Mesendoderm (in vitro differentiated cells): ENCODE measurements around the gene ARHGAP1.

Experiments
- DNase-seq: peaks from one replicate; pipeline ENCODE4 v3.0.0; 2013
- H2AK5ac ChIP-seq: 2 replicates; pipeline ENCODE4 v1.6.1; 2013; ENCODE audit warnings: low read length, inconsistent platforms
- H2BK120ac ChIP-seq: 2 replicates; pipeline ENCODE4 v1.6.1; 2013; ENCODE audit warnings: low read depth, mild to moderate bottlenecking, low read length, moderate library complexity, mixed read lengths
- H2BK15ac ChIP-seq: replicated peaks from 2 replicates; pipeline ENCODE4 v1.6.1; 2013; ENCODE audit warnings: low read depth, mild to moderate bottlenecking, moderate library complexity
- H2BK5ac ChIP-seq: 2 replicates; pipeline ENCODE4 v1.6.1; 2013; ENCODE audit warnings: low read length, inconsistent platforms
- H3K18ac ChIP-seq: 2 replicates; pipeline ENCODE4 v1.6.1; 2013; ENCODE audit warnings: mild to moderate bottlenecking, low read length, mixed read lengths
- H3K23ac ChIP-seq: one replicate; pipeline ENCODE4 v1.6.1; 2013; ENCODE audit warnings: low read length
- H3K27ac ChIP-seq: 2 replicates; pipeline ENCODE4 v1.5.1; 2013; ENCODE audit warnings: low read depth, mild to moderate bottlenecking, inconsistent platforms, low read length, moderate library complexity
- H3K27me3 ChIP-seq: 2 replicates; pipeline ENCODE4 v1.6.1; 2013; ENCODE audit warnings: low read length, control low read depth, mild to moderate bottlenecking, inconsistent platforms; ENCODE audit not compliant: insufficient read depth, poor library complexity
- H3K36me3 ChIP-seq: 2 replicates; pipeline ENCODE4 v1.6.1; 2013; ENCODE audit warnings: low read length, inconsistent platforms; ENCODE audit not compliant: control insufficient read depth, insufficient read depth
- H3K4ac ChIP-seq: one replicate; pipeline ENCODE4 v1.6.1; 2013; ENCODE audit warnings: low read depth, mild to moderate bottlenecking, low read length, moderate library complexity
- H3K4me1 ChIP-seq: 2 replicates; pipeline ENCODE4 v1.6.1; 2013; ENCODE audit warnings: low read depth, low read length, inconsistent platforms; ENCODE audit not compliant: control insufficient read depth
- H3K4me2 ChIP-seq: 2 replicates; pipeline ENCODE4 v1.6.1; 2013; ENCODE audit warnings: low read length
- H3K4me3 ChIP-seq: 2 replicates; pipeline ENCODE4 v1.5.1; 2013; ENCODE audit warnings: mild to moderate bottlenecking, low read length
- H3K56ac ChIP-seq: one replicate; pipeline ENCODE4 v1.6.1; 2013; ENCODE audit warnings: low read length
- H3K79me1 ChIP-seq: 2 replicates; pipeline ENCODE4 v1.6.1; 2013; ENCODE audit warnings: low read length, inconsistent platforms
- H3K79me2 ChIP-seq: 2 replicates; pipeline ENCODE4 v1.6.1; 2013; ENCODE audit warnings: mild to moderate bottlenecking, low read length; ENCODE audit not compliant: control insufficient read depth, insufficient read depth
- H3K9ac ChIP-seq: 2 replicates; pipeline ENCODE4 v1.6.1; 2013; ENCODE audit warnings: low read length, inconsistent platforms
- H4K5ac ChIP-seq: one replicate; pipeline ENCODE4 v1.6.1; 2013; ENCODE audit warnings: low read length
- H4K8ac ChIP-seq: one replicate; pipeline ENCODE4 v1.6.1; 2013; ENCODE audit warnings: low read depth, mild to moderate bottlenecking, control low read depth, low read length, moderate library complexity
- WGBS: extraction: QIAGEN DNeasy Blood & Tissue Kit; methylation state at CpG from one replicate; pipeline ENCODE4 v1.1.7; 2013; ENCODE audit warnings: low lambda C conversion rate, missing lambda C conversion rate; ENCODE audit not compliant: insufficient coverage; ENCODE audit errors: extremely low coverage; 5-methylcytosine and 5-hydroxymethylcytosine counted together

The ARHGAP1 gene

DNA sequence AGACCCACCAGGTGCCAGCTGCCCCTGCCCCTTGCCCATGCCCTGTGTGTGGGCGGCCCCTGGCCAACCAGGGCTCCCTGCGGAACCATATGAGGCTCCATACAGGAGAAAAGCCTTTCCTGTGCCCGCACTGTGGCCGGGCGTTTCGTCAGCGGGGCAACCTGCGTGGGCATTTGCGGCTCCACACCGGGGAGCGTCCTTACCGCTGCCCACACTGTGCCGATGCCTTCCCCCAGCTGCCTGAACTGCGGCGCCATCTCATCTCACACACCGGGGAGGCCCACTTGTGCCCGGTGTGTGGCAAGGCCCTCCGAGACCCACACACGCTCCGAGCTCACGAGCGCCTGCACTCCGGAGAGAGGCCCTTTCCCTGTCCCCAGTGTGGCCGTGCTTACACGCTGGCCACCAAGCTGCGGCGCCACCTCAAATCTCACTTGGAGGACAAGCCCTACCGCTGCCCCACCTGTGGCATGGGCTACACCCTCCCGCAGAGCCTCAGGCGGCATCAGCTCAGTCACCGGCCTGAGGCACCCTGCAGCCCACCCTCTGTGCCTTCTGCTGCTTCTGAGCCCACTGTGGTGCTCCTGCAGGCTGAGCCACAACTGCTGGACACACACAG is 4.8 kb upstream of the ARHGAP1 start:
- Histone ChIP-seq H4K8ac (no peak overlapping the region), H3K4me1 (peaks cover 2% of the 10 kb centered on the region), H3K4me2 (no peak overlapping the region), H3K27me3 (no peaks in the 10 kb centered on the region), H3K56ac (no peak overlapping the region), H3K79me1 (peaks cover 14% of the 10 kb centered on the region), H3K9ac (no peak overlapping the region), H2BK120ac (no peak overlapping the region), H3K23ac (no peak overlapping the region), H3K27ac (no peak overlapping the region), H3K18ac (no peak overlapping the region), H3K4ac (no peak overlapping the region), H4K5ac (no peak overlapping the region), H2BK5ac (no peak overlapping the region), H3K4me3 (no peak overlapping the region), H2BK15ac (no peak overlapping the region), H3K36me3 (peaks cover 18% of the 10 kb centered on the region), H2AK5ac (no peak overlapping the region), H3K79me2 (peaks cover 16% of the 10 kb centered on the region)
- DNase-seq, result no peak
- no CpG with 5 or more reads among the region's 31 CpGs for WGBS

DNA sequence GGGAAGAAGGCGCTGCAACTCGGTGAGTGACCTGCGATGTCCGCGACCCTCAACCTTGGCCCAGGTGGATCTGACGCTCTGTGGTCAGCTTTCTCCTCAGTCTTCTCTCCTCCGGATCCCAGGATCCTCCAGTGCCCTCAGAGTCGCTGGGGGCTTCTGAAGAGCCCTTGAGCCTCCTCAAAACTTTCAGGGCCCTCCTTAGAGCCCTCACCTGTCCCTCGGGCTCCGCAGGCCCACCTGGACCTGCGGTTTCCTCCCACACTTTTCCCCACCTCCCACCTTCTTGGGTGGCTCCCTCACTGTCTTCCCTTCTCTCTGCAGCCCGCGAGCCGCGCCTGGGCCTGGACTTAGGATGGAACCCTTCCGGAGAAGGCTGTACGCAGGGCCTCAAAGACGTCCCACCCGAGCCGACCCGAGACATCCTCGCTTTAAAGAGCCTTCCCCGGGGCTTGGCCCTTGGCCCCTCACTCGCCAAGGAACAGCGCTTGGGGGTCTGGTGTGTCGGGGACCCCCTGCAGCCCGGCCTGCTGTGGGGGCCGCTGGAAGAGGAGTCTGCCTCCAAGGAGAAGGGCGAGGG is 747 bp upstream of the ARHGAP1 start:
- H3K36me3 ChIP-seq, result peaks cover 18% of the 10 kb centered on the region
- no peak overlapping the region for H3K23ac ChIP-seq
- peaks cover 15% of the 10 kb centered on the region for H3K79me1 ChIP-seq
- peak overlapping the region; percentile 80 for H3K4me3 ChIP-seq
- H3K79me2 ChIP-seq, result peaks cover 16% of the 10 kb centered on the region
- H3K9ac ChIP-seq, result peak overlapping the region; percentile 82
- WGBS, result no CpG with 5 or more reads among the region's 29 CpGs
- H2AK5ac ChIP-seq, result no peak overlapping the region
- H3K4me1 ChIP-seq, result peaks cover 2% of the 10 kb centered on the region
- no peak overlapping the region for H2BK5ac ChIP-seq
- no peak overlapping the region for H2BK120ac ChIP-seq
- no peak overlapping the region for H2BK15ac ChIP-seq
- no peak for DNase-seq
- H3K18ac ChIP-seq, result peak overlapping the region; percentile 94
- H4K5ac ChIP-seq, result no peak overlapping the region
- no peaks in the 10 kb centered on the region for H3K27me3 ChIP-seq
- H3K4ac ChIP-seq, result peak overlapping the region; percentile 18
- peak overlapping the region; percentile 94 for H3K27ac ChIP-seq
- peak overlapping the region; percentile 94 for H3K56ac ChIP-seq
- H3K4me2 ChIP-seq, result peak overlapping the region; percentile 83
- H4K8ac ChIP-seq, result peak overlapping the region; percentile 83

GRCh38 chr11:46698597-46698996 is 1.8 kb downstream of the ARHGAP1 start:
- Histone ChIP-seq H3K4me1 (peaks cover 2% of the 10 kb centered on the region), H2AK5ac (no peak overlapping the region), H2BK5ac (no peak overlapping the region), H3K79me1 (peaks cover 15% of the 10 kb centered on the region), H3K79me2 (peaks cover 16% of the 10 kb centered on the region), H4K5ac (no peak overlapping the region), H3K4me2 (no peak overlapping the region), H3K27me3 (no peaks in the 10 kb centered on the region), H2BK120ac (no peak overlapping the region), H2BK15ac (no peak overlapping the region), H3K4me3 (no peak overlapping the region), H3K27ac (no peak overlapping the region), H3K36me3 (peaks cover 8% of the 10 kb centered on the region), H3K23ac (no peak overlapping the region), H4K8ac (no peak overlapping the region), H3K9ac (no peak overlapping the region), H3K4ac (no peak overlapping the region), H3K18ac (no peak overlapping the region), H3K56ac (no peak overlapping the region)
- no peak for DNase-seq
- WGBS, result no CpG with 5 or more reads among the region's 1 CpG

DNA sequence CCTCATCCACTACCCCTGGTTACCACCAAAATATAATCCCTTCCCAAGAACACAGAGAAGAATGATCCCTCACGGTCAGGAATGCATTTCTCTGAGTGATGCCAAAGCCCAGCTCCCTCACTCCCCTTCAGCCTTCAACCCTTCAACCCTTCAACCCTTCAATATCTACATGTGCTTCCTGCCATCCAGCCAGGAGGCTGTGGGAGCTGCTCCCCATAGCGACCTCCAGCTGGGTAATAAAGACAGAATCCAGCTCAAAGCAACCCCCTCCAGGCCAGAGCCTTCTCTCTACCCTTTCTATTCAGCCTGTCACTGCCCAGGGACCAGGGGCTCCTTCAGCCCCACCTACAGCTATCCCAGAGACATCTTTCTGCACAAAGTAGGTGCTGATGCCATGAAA is 2.7 kb downstream of the ARHGAP1 start:
- Histone ChIP-seq H3K36me3 (peaks cover 5% of the 10 kb centered on the region), H3K79me1 (peaks cover 11% of the 10 kb centered on the region), H4K8ac (no peak overlapping the region), H3K27ac (no peak overlapping the region), H3K23ac (no peak overlapping the region), H2BK15ac (no peak overlapping the region), H3K79me2 (peaks cover 13% of the 10 kb centered on the region), H3K4me1 (peaks cover 2% of the 10 kb centered on the region), H3K4me2 (no peak overlapping the region), H2BK120ac (no peak overlapping the region), H3K9ac (no peak overlapping the region), H3K4ac (no peak overlapping the region), H3K4me3 (no peak overlapping the region), H3K56ac (no peak overlapping the region), H2AK5ac (no peak overlapping the region), H2BK5ac (no peak overlapping the region), H4K5ac (no peak overlapping the region), H3K18ac (no peak overlapping the region), H3K27me3 (no peaks in the 10 kb centered on the region)
- DNase-seq, result no peak
- WGBS, result no CpG with 5 or more reads among the region's 2 CpGs

DNA sequence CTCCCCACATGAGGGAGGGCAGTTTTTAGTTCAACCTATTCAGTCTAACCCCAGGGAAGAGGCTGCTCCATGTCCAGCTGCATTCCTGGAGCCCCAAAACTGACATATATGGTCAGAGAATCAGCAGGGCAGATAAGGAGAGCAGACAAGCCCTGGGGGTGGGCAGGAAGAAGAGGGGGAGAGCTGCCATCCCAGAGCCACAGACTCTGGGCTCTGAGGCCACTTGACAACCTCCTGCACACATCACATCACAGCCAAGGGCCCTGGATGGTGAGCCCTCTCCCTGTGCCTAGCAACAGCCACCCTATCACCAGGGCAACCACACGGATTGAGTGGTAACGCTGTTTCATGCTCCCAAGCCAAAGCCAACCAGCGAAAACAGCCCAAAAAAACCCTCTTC is 3.1 kb downstream of the ARHGAP1 start:
- Histone ChIP-seq H4K5ac (no peak overlapping the region), H3K79me2 (peaks cover 10% of the 10 kb centered on the region), H3K79me1 (peaks cover 9% of the 10 kb centered on the region), H3K56ac (peak overlapping the region; percentile 39), H3K4me2 (no peak overlapping the region), H4K8ac (no peak overlapping the region), H3K27me3 (no peaks in the 10 kb centered on the region), H3K36me3 (peaks cover 5% of the 10 kb centered on the region), H2BK15ac (no peak overlapping the region), H3K9ac (no peak overlapping the region), H3K4me3 (no peak overlapping the region), H3K4me1 (peaks cover 2% of the 10 kb centered on the region), H3K27ac (no peak overlapping the region), H2AK5ac (no peak overlapping the region), H3K23ac (no peak overlapping the region), H2BK120ac (no peak overlapping the region), H3K4ac (no peak overlapping the region), H3K18ac (no peak overlapping the region), H2BK5ac (no peak overlapping the region)
- DNase-seq, result peak; percentile 63
- WGBS, result no CpG with 5 or more reads among the region's 3 CpGs

DNA sequence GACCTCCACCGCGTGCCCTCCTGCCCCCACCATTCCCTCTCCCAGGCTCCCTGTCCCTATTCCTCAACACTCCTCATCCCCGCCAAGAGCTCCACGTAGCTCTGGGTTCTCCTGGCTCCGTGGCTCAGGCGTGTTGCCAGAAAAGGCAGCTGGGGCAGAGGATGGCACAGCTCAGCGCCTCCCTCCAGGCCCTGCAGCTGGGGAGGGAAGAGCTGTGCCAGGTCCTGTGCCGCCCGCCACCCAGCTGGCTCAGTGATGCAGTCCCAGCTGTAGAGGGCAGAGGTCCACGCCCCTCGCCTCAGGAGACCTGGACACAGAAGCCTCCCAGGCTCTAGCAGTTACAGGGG is 4.2 kb downstream of the ARHGAP1 start:
- Histone ChIP-seq H2BK120ac (no peak overlapping the region), H3K27ac (no peak overlapping the region)

More for the DNA sequence above, 4.2 kb downstream of the ARHGAP1 start:
- no CpG with 5 or more reads among the region's 11 CpGs for WGBS
- Histone ChIP-seq H3K79me2 (peaks cover 3% of the 10 kb centered on the region), H3K18ac (no peak overlapping the region), H3K9ac (no peak overlapping the region), H4K5ac (no peak overlapping the region), H3K4ac (no peak overlapping the region), H3K4me1 (no peaks in the 10 kb centered on the region), H2BK5ac (no peak overlapping the region), H3K56ac (no peak overlapping the region), H3K4me2 (no peak overlapping the region), H3K79me1 (peaks cover 3% of the 10 kb centered on the region), H3K36me3 (peaks cover 5% of the 10 kb centered on the region), H4K8ac (no peak overlapping the region), H3K4me3 (no peak overlapping the region), H3K27me3 (no peaks in the 10 kb centered on the region), H2AK5ac (no peak overlapping the region), H2BK15ac (no peak overlapping the region), H3K23ac (no peak overlapping the region)
- DNase-seq, result no peak
